OCI-LY1 (cell line): Measurements from ENCODE around the gene FCHSD1.

Experiments used
- EZH2 ChIP-seq: fragments of 200-600 bp; sonication (generic), shearing (Covaris generic); IDR thresholded peaks from 2 replicates; pipeline ENCODE4 v1.8.0; 2017; ENCODE audit warnings: borderline replicate concordance, mixed run types, mild to moderate bottlenecking, antibody characterized with exemption, low read length, moderate library complexity, mixed read lengths
- TF ChIP-seq, protein P1 (sequence below): fragments of 200-600 bp; sonication (generic), shearing (Covaris generic); IDR thresholded peaks from 2 replicates; pipeline ENCODE4 v1.5.1; 2017; ENCODE audit warnings: mild to moderate bottlenecking, antibody characterized with exemption, low read length, moderate library complexity, mixed read lengths

DNA sequence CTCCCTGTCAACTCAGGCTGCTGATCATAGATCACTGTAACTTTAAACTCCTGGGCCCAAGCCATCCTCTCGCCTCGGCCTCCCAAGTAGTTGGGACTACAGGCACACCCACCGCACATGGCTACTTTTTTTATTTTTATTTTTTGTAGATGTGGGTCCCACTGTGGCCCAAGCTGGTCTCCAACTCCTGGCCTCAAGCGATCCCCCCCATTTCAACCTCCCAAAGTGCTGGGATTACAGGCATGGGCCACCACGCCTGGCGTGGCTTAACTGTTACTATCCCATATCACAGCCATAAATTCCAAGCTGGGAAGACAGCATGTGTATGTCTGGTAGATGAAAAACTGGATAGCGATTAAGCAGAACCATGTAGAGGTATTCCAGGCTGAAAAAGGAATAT is 15.6 kb downstream of the FCHSD1 start:
- TF ChIP-seq, protein P1, sequence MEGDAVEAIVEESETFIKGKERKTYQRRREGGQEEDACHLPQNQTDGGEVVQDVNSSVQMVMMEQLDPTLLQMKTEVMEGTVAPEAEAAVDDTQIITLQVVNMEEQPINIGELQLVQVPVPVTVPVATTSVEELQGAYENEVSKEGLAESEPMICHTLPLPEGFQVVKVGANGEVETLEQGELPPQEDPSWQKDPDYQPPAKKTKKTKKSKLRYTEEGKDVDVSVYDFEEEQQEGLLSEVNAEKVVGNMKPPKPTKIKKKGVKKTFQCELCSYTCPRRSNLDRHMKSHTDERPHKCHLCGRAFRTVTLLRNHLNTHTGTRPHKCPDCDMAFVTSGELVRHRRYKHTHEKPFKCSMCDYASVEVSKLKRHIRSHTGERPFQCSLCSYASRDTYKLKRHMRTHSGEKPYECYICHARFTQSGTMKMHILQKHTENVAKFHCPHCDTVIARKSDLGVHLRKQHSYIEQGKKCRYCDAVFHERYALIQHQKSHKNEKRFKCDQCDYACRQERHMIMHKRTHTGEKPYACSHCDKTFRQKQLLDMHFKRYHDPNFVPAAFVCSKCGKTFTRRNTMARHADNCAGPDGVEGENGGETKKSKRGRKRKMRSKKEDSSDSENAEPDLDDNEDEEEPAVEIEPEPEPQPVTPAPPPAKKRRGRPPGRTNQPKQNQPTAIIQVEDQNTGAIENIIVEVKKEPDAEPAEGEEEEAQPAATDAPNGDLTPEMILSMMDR: no peak
- TF ChIP-seq EZH2: no peak
